SKM-1 (cell line): ENCODE measurements around the gene ADGRB3.

ENCODE experiments used
- DNase-seq: peaks from one replicate; lab custom pipeline; 2025; ENCODE audit not compliant: unreplicated experiment; lab: John Stamatoyannopoulos, UW

ADGRB3 gene

DNA sequence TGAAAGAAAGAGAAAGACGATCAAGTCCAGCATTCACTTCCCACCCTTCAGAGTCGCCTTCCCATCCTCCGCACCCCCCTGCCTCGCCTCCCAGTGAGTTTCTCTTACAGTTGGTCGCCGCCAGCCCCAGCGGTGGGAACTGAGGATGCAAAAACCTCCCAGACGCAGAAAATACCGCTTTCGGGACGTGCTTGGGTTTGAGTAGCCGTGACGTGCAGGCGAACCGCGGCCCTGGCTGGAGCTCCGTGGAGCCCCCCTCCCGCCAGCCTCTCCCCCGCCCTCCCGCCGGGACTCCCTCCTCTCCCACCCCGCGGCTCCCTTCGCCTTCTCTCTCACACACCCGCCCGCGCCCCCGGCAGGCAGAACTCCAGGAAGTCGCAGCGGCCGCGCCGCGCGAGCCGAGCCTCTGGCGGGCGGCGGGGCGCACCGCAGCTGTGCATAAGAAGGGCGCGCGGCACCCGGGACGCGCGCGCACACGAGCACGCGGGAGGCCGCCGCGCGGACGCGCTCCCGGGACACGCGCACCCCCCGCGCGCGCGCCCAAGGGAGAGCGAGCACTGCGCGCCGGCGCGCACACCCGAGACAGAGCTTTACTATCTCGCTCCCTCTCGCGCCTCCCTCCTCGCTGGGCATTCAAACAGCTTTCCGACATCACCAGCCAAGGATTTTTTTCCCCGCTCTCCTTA lies at the start of gene ADGRB3:
Gene ADGRB3, plus strand, starts transcription at position 557 of the 686 bp plus-strand sequence. CDS start 3,394 bp downstream, outside the sequence.
- DNase-seq, result peak; percentile 61

GRCh38 chr6:68593558-68593957 lies 41.5 kb upstream of the ADGRB3 start:
- DNase-seq, result no peak

DNA sequence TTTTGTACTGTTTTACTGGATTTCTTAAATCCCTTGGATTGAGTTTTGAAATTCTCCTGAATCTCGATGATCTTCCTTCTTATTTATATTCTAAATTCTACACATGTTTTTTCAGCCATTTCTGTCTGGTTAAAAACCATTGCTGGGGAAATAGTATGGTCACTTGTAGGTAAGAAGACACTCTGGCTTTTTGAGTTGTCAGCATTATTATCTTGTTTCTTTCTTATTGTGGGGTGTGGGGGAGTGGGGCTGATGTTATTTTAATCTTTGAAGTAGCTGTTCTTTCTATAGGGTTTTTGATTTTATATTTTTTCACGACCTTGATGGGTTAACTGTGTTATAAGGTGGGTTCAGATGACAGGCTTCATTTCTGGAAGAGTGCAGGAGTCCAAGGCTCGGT lies 37.4 kb upstream of the ADGRB3 start:
- DNase-seq, result no peak

DNA sequence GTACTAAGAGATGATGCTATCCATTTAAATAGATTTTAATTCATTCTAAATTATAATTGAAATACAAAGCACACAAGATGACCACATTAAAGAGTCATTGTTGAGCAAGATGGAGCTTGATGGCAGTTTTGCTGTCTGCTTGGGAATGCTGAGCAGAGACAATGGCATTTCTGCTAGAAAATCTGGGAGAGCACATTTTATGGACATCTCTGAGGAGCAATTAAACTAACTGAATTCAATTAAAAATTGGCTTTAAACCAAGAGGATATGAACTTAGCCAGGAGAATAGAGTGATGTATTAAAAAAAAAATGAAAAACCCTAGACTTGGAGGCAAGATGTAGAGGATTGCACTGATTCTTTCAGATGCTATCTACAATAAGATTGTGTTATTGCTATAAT lies 19.1 kb upstream of the ADGRB3 start:
- DNase-seq, result no peak

DNA sequence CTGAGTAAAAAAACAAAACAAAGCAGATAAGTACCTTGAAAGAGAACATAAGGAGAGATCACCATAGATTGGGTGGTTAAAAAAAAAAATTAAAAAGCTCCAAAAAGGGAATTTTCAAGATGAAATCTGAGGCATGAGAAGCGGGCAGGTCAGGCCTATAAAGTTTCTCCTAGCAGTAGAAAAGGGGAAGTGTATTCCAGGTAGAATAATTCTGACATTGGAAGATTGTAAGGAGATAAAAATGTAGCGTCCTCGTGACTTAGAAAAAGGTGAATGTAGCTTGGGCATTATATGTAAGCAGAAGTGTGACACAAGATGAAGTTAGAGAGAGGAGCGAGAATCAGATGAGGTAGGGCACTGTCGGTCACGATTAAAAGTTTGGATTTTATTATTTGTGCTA lies 9.1 kb upstream of the ADGRB3 start:
- no peak for DNase-seq

- DNase-seq, result no peak
These were observed 6.9 kb upstream of the ADGRB3 start for GRCh38 chr6:68628161-68628560.

DNA sequence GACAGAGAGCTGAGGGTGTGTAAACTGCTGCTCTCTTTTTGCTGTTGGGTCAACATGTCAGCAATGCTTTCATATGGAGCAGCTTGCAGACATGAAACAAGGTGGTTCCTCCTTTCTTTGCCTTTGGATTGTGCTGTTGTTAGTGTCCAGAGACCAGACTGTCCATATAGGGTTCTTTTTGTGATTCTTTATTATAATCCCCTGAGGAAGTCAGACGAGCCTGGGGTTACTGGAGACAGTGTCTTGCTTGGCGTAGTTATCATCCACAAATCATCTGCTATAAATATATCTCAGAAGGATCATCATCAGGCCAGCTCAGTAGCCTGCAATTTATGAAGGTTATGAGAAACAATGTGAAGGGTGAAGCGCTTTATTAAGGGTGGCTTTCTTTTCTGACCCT lies 2.3 kb upstream of the ADGRB3 start:
- DNase-seq, result no peak

DNA sequence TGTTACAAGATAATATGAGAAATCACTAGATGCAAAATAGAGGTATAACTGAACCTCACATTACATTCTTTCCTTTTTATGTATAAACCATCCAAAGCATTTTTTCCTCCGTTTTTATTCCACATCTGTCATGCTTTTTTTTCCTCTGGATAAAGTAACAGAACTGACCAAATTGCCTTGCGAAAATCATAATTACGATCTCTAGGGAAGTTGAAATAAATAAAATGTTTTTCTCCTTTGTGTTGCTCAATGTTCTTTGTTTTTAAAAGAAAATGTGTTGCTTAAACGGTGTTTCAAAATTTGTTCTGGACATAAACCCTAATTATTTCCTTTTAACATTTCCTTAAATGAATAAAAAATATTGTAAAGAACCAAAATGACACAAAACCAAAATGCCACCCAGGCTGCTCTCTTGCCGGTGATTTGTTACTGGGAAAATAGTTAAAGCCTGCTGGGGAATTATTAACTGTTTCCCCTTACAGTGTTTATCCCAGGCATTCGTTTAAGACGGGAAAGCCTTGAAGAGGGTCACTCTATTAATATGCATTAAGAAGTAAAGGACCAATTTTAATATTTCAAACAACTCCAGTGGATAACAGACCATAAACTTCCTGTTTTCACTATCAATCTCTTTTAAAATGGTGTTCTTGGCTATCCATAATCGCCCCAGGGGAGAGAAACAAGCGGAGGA lies 1.7 kb upstream of the ADGRB3 start:
- DNase-seq, result no peak

DNA sequence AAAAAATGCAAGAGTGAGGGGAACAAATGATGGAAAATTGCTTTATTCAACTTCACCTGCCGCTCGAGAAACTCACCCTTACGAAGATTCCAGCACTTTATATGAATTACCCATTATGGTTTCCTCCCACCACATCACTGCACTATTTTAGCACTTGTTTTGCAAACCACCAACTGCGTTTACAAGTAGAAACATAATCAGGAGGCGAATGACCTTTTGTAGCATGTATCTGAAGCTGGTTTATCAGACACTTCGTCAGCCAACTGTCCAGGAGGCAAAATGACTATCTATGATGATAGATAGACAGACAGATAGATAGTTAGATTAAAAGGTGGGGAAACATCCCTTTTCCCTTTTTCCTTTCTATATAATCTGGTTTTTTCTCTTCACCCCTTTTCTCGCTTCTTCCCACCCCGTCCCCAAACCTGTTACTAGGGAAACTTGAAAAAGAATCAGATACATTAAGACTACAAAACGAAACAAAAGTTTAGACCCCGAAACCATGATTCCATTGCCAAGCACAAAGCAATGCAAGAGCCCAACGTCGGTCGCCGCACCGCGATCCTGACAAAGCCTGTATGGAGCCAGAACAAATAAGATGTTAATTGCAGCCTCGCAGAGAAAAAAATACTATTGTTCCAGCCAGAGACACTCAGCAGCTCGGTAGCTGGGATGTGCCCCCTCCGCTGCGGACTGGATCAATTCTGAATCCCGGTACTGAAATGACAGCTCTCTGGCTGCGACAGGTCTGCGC lies 933 bp upstream of the ADGRB3 start:
- DNase-seq, result no peak

- DNase-seq, result no peak
These were observed 277 bp downstream of the ADGRB3 start for GRCh38 chr6:68635412-68635705.

DNA sequence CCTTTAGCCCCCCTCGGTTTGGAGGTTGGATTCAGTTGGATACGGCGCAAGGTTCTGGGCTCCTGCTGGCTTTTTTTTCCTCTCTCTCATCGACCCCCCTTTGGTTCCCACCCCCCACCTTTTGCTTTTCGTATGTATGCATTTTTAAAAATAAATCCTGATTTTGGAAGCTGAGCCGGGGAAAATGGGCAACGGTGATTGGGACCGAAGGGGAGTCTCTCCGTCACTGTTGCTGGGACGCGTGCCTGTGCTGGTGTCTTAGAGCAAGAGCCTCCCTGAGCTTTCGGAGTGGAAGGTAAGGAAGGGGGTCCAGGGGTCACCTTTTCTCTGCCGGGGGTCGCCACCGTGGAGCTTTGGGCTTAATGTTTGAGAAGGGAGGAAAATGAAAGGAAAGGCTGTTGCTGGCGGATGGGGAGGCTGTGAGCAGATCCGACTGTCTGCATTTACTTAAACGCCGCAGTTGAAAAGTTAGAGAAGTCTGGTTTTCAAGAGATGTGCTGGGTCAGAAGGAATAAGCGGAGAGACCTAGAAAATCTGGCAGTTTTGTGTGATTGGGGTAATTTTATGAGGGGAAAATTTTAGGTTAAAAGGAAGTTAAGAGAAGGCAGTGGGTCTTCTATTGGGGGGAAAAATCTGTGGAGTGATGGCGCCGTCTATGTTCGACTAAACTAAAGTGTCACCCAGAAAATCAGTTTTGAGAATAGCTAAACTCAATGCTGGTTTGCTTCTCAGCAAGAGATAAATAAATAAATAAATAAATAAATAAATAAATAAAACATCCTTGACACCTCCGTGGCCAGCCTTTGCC lies 828 bp downstream of the ADGRB3 start:
- DNase-seq, result no peak

DNA sequence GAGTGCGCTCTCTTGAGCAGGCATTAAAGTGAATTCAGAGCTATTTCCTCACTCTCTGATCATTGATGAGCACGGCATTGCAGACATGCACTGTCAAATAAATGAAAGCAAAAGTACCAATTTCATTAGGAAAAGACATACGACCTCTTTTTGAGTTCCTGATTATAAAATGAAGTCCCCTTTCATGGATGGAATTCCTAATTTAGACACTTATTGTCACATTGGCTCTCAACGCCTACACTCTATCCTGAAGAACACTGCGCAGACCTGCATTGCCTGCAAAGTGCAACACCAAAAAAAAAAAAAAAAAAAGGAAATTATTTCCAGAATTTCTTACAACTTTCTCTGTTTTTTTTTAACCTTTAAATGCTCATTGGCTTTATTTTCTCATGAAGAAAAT lies 1.6 kb downstream of the ADGRB3 start:
- no peak for DNase-seq

GRCh38 chr6:68637071-68637470 lies 2.0 kb downstream of the ADGRB3 start:
- DNase-seq, result no peak

DNA sequence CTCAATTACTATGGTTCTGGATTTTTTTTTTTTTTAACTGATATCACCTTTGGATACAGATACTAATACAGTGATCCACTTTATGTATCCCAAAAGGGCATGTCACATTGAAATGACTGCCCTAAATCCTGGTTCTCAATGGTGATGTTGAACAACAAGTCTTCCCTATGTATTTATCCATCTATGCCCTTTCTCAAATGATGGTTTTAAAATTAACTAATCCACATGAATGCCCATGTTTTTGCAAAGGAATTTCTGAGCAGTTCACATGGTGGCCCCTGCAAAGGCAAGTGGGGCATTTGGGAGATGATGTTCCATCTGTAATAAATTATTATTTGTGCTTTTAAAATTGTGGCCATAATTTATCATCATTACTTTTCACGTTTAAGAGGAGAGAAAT lies 2.7 kb downstream of the ADGRB3 start:
- DNase-seq, result no peak

DNA sequence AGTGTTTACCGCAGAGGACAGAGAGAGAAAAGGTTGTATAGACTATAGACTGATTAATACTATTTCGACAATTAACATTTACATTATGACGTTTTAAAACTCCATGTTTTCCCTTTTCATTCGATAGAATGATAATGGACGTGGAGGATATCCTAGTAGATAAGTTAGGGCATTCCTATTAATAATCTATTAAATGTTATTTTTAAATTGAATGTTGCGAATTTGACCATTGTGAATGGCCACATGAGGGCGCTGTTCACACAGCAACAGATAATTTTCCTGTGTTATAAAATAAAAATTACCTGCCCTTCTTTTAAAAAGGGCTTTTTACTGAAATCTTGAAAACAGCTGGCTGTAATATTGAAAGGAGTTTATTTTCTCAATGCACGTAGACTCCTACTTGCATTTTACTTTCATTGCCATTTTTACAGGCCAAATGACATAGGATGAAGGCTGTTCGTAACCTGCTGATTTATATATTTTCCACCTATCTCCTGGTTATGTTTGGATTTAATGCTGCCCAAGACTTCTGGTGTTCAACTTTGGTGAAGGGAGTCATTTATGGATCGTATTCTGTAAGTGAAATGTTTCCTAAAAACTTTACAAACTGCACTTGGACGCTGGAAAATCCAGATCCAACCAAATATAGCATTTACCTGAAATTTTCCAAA lies 3.3 kb downstream of the ADGRB3 start:
- DNase-seq, result no peak

DNA sequence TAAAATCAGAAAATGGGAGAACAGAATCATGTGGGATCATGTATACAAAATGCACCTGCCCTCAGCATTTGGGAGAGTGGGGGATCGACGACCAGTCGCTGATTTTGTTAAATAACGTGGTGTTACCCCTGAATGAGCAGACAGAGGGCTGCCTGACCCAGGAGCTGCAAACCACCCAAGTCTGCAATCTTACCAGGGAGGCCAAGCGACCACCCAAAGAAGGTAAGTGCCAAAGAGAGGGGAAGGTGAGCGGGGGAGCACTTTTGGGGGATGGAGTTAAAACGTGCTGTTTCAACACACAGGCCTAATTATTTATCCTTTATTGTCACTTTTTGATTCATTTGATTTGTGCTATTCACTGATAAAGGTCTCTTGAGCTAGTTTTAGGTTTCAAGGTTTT lies 4.1 kb downstream of the ADGRB3 start:
- no peak for DNase-seq

DNA sequence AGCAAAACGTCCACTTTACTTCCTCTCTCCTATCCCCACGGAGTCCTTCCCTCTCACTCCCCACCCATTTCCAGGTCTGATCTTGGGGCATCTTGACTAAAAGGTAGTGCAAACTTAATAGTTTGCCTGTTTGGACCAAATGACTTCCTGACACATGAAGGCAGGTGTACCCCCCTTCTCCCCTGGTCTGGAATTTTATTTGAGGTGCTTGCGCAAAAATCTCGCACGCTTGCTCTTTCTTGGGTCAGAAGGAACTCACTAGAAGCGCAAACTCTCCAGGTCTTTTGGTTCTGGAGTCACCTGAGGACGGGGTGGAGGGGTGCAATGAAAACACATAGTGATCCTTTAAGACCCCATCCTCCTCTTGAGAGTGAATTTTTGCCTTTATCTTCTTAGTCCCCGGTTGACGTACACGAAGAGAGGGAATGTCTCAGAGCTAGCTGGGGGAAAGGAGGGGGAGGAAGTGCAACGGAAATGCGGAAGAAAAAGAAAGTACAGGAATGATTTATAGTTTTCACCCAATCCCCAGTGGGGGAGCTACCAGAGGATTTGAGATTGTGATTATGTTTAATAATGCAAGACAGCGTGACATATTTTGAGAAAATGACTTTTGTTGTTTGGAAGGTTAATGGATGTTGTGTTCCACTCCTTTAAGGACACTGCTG lies 4.9 kb downstream of the ADGRB3 start:
- DNase-seq, result no peak

GRCh38 chr6:68640491-68640835 lies 5.4 kb downstream of the ADGRB3 start:
- DNase-seq, result no peak

DNA sequence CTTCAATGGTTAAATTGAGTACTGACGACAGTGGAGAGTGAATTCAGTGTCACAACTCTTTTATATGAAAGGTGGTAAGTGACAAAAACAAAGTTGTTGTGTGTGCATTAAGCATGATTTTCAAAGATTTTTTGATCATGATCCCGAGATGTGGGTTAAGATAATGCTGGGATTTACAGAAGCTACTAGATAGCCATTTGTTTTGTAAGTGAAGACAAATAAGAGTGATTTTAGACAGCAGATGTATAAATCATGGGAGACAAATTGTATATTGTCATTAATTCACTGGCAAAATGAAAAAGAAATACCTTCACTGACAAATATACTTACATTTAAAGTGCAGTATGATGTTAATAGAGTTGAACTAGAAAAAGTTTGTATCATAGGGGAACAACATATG lies 6.1 kb downstream of the ADGRB3 start:
- no peak for DNase-seq

DNA sequence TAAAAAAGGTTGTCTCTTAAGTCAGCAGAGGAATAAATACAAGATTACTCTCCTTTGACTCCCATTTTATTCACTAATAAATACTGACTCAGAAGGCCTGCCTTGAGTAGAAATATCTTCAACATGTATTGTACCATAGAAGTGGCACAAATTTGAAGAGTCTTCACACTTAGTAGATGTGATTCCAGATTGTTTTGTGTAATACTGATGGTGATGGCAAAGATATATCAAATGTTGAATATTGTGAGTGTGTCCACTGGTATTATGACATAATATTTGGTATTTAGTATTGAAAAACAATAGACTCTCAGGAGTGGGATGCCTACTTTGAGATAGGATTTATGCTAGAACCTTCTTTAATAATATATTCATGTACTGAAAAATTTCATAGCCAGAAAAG lies 7.0 kb downstream of the ADGRB3 start:
- DNase-seq, result no peak

- no peak for DNase-seq
These were observed 7.9 kb downstream of the ADGRB3 start for GRCh38 chr6:68642977-68643376.
